K562 (cell line): Measurements from ENCODE around the gene LST1. TPM values are rescaled to one million over a fixed set of nuclear protein-coding genes. Genes with fewer than 3 reads are reported as not detected.

Source experiments
- CREBBP ChIP-seq: IDR thresholded peaks from one replicate; pipeline ENCODE4 v1.6.1; 2012; ENCODE audit warnings: low read depth, mild to moderate bottlenecking, control low read depth, inconsistent platforms, low read length
- DNMT1 ChIP-seq: fragments of 450-650 bp; IDR thresholded peaks from 2 replicates; pipeline ENCODE4 v1.6.1; 2016; ENCODE audit warnings: antibody characterized with exemption, mild to moderate bottlenecking
- ELK1 ChIP-seq: sonication (generic); formaldehyde crosslinking; IDR thresholded peaks from 2 replicates; pipeline ENCODE4 v1.8.1; 2022; ENCODE audit warnings: missing genetic modification reagents
- ESRRB ChIP-seq: fragments of 250-450 bp; sonication (Bioruptor Pico); IDR thresholded peaks from 2 replicates; pipeline ENCODE4 v1.5.0; 2020; ENCODE audit warnings: mild to moderate bottlenecking, moderate library complexity, borderline replicate concordance
- FOXO4 ChIP-seq: fragments of 450-650 bp; formaldehyde crosslinking; IDR thresholded peaks from 2 replicates; pipeline ENCODE4 v1.4.0; 2020; ENCODE audit warnings: mild to moderate bottlenecking, moderate library complexity
- GTF2E2 ChIP-seq: fragments of 200-800 bp; sonication (Bioruptor generic); IDR thresholded peaks from 2 replicates; pipeline ENCODE4 v1.6.1; 2016; ENCODE audit warnings: missing genetic modification characterization, missing compliant biosample characterization
- HNRNPL ChIP-seq: fragments of 200-400 bp; formaldehyde crosslinking; IDR thresholded peaks from 2 replicates; pipeline ENCODE4 v1.6.1; 2017; ENCODE audit warnings: low read depth, mild to moderate bottlenecking, low read length
- MEF2D ChIP-seq: conservative IDR thresholded peaks from 2 replicates; pipeline ENCODE4 v1.6.1; 2016; ENCODE audit warnings: low read depth, missing genetic modification characterization, missing compliant biosample characterization
- NFIC ChIP-seq: fragments of 450-650 bp; IDR thresholded peaks from 2 replicates; pipeline ENCODE4 v1.6.1; 2017; ENCODE audit warnings: mild to moderate bottlenecking, inconsistent platforms
- POLR2H ChIP-seq: IDR thresholded peaks from 2 replicates; pipeline ENCODE4 v1.6.1; 2016; ENCODE audit warnings: missing genetic modification characterization, low read depth, mild to moderate bottlenecking, control low read depth, missing compliant biosample characterization, moderate library complexity
- SIN3A ChIP-seq, 2 experiments: fragments of 150-350 bp in 1 of 2; IDR thresholded peaks; 2 replicates each; pipeline ENCODE4 v1.6.1; 2011 to 2016; ENCODE audit warnings: borderline replicate concordance in 2 of 2, low read depth in 2 of 2, low read length in 2 of 2, mild to moderate bottlenecking in 2 of 2, moderate library complexity in 2 of 2; ENCODE audit not compliant: control insufficient read depth in 1 of 2
- TAF1 ChIP-seq: IDR thresholded peaks from 2 replicates; pipeline ENCODE4 v1.6.1; 2011; ENCODE audit warnings: mild to moderate bottlenecking, low read length, moderate library complexity; ENCODE audit not compliant: insufficient read depth, control insufficient read depth, severe bottlenecking; ENCODE audit errors: extremely low read depth
- TRIM28 ChIP-seq: fragments of 450-650 bp; IDR thresholded peaks from 2 replicates; pipeline ENCODE4 v1.6.1; 2017
- VEZF1 ChIP-seq: fragments of 200-800 bp; sonication (Bioruptor generic); IDR thresholded peaks from 2 replicates; pipeline ENCODE4 v1.6.1; 2017; ENCODE audit warnings: missing genetic modification characterization, missing compliant biosample characterization
- ZBTB1 ChIP-seq: sonication (generic); formaldehyde crosslinking; IDR thresholded peaks from 2 replicates; pipeline ENCODE4 v1.8.1; 2023; ENCODE audit warnings: missing genetic modification reagents, low read depth, mild to moderate bottlenecking, borderline replicate concordance
- ZBTB7A ChIP-seq: IDR thresholded peaks from 2 replicates; pipeline ENCODE4 v1.6.1; 2011; ENCODE audit warnings: low read depth, mild to moderate bottlenecking, low read length, moderate library complexity, borderline replicate concordance; ENCODE audit not compliant: control insufficient read depth
- ZKSCAN3 ChIP-seq: fragments of 250-450 bp; sonication (Bioruptor Pico); IDR thresholded peaks from 2 replicates; pipeline ENCODE4 v1.4.0; 2020
- ZNF217 ChIP-seq: sonication (generic); formaldehyde crosslinking; IDR thresholded peaks from 2 replicates; pipeline ENCODE4 v1.8.0; 2022; ENCODE audit warnings: mild to moderate bottlenecking, missing genetic modification reagents
- ZNF583 ChIP-seq: fragments of 250-450 bp; sonication (Bioruptor Pico); IDR thresholded peaks from 2 replicates; pipeline ENCODE4 v1.4.0; 2020
- ZNF778 ChIP-seq: fragments of 450-650 bp; formaldehyde crosslinking; IDR thresholded peaks from 2 replicates; pipeline ENCODE4 v1.4.0; 2020; ENCODE audit warnings: mild to moderate bottlenecking, moderate library complexity
- polyA plus RNA-seq, 8 experiments: library from polyadenylated mRNA; depleted of rRNA in 4 of 8; stranded (reverse) in 5 of 8; unstranded in 3 of 8; fragments of >200 nt; fragmentation: Nextera tagmentation in 2 of 8; fragmentation: Illumina TruSeq in 1 of 8; extraction: Ambion mirVana in 2 of 8; extraction: Trizol in 1 of 8; gene quantifications; 2 replicates each; pipeline versions ENCODE4 v1.2.1 to v1.2.3, GENCODE V29; 2011 to 2014; ENCODE audit warnings: inconsistent platforms in 1 of 8, missing spikeins in 1 of 8
- total RNA-seq, 7 experiments: library from RNA; depleted of rRNA in 6 of 7; stranded (reverse); fragments of >200 nt in 6 of 7; fragmentation: Illumina TruSeq in 2 of 7; extraction: Trizol in 2 of 7; gene quantifications; 2 replicates each; pipeline versions ENCODE4 v1.2.1 to v1.2.3, GENCODE V29; 2011 to 2021; ENCODE audit warnings: low replicate concordance in 1 of 7
- TF ChIP-seq, protein P1 (sequence below): sonication (generic); formaldehyde crosslinking; IDR thresholded peaks from 2 replicates; pipeline ENCODE4 v1.8.1; 2023; ENCODE audit warnings: mild to moderate bottlenecking, missing genetic modification reagents

Gene LST1
- total and polyA plus RNA-seq, 9 of the 15 experiments (the other 6 are each of a cell fraction or from before 2014, with no cell fraction given) = 0.82 to 7.8 (median 1.7) TPM

- peak in 1 of 2 experiments; percentile 83; a peak in 2 of 4 replicates for TF ChIP-seq SIN3A (IDR thresholded peaks at IDR 0.05; ENCODE audit: borderline replicate concordance in 2 of 2, control insufficient read depth in 1 of 2, low read depth in 2 of 2, low read length in 2 of 2)
- TF ChIP-seq ELK1 (CRISPR knock-in tag) = no peak
- TF ChIP-seq MEF2D = no peak
- peak; percentile 98 for TF ChIP-seq GTF2E2 (tag)
- TF ChIP-seq, protein P1, sequence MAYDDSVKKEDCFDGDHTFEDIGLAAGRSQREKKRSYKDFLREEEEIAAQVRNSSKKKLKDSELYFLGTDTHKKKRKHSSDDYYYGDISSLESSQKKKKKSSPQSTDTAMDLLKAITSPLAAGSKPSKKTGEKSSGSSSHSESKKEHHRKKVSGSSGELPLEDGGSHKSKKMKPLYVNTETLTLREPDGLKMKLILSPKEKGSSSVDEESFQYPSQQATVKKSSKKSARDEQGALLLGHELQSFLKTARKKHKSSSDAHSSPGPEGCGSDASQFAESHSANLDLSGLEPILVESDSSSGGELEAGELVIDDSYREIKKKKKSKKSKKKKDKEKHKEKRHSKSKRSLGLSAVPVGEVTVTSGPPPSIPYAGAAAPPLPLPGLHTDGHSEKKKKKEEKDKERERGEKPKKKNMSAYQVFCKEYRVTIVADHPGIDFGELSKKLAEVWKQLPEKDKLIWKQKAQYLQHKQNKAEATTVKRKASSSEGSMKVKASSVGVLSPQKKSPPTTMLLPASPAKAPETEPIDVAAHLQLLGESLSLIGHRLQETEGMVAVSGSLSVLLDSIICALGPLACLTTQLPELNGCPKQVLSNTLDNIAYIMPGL = no peak; the same call in 1 of the 2 replicates
- 0 out of 2 replicates have a peak, but pooled peaks have one; percentile 52 for TF ChIP-seq DNMT1
- TF ChIP-seq ESRRB (CRISPR knock-in tag) = 0 out of 2 replicates have a peak, but pooled peaks have one; percentile 57
- no peak for TF ChIP-seq CREBBP
- peak; percentile 60 for TF ChIP-seq NFIC
- peak; percentile 59; the same call in 1 of the 2 replicates for TF ChIP-seq ZBTB7A
- TF ChIP-seq FOXO4 (CRISPR knock-in tag) = no peak
- peak; percentile 67; the same call in 1 of the 2 replicates for TF ChIP-seq ZNF583 (CRISPR knock-in tag)
- peak; percentile 99 for TF ChIP-seq ZBTB1
- no peak for TF ChIP-seq ZNF778 (CRISPR knock-in tag)
- no peak for TF ChIP-seq HNRNPL
- TF ChIP-seq TAF1 = peak; percentile 98
- TF ChIP-seq VEZF1 (CRISPR knock-in tag) = peak; percentile 100
- TF ChIP-seq POLR2H (tag) = peak; percentile 95
- no peak for TF ChIP-seq ZKSCAN3 (CRISPR knock-in tag)
- TF ChIP-seq ZNF217 (CRISPR knock-in tag) = no peak
- peak; percentile 68; the same call in 1 of the 2 replicates for TF ChIP-seq TRIM28
These were observed 34.7 kb downstream of the LST1 start, which contains the start of gene PRRC2A (continued) for GRCh38 chr6:31620586-31621319.
